IPS-15b (cell line): ENCODE results near the gene ACOXL.

Source experiments
- H3K27me3 ChIP-seq: one replicate; pipeline ENCODE4 v1.6.1; 2013; ENCODE audit warnings: low read length; ENCODE audit not compliant: control insufficient read depth, insufficient read depth
- H3K36me3 ChIP-seq: one replicate; pipeline ENCODE4 v1.6.1; 2013; ENCODE audit warnings: low read length; ENCODE audit not compliant: control insufficient read depth, insufficient read depth
- H3K4me1 ChIP-seq: one replicate; pipeline ENCODE4 v1.6.1; 2013; ENCODE audit warnings: mild to moderate bottlenecking, low read length; ENCODE audit not compliant: control insufficient read depth, insufficient read depth
- H3K4me3 ChIP-seq: one replicate; pipeline ENCODE4 v1.5.1; 2013; ENCODE audit warnings: low read depth, low read length
- H3K9ac ChIP-seq: one replicate; pipeline ENCODE4 v1.6.1; 2013; ENCODE audit warnings: low read depth, mild to moderate bottlenecking, low read length
- H3K9me3 ChIP-seq: one replicate; pipeline ENCODE4 v1.6.1; 2013; ENCODE audit warnings: mild to moderate bottlenecking, low read length; ENCODE audit not compliant: control insufficient read depth, insufficient read depth

The ACOXL gene

DNA sequence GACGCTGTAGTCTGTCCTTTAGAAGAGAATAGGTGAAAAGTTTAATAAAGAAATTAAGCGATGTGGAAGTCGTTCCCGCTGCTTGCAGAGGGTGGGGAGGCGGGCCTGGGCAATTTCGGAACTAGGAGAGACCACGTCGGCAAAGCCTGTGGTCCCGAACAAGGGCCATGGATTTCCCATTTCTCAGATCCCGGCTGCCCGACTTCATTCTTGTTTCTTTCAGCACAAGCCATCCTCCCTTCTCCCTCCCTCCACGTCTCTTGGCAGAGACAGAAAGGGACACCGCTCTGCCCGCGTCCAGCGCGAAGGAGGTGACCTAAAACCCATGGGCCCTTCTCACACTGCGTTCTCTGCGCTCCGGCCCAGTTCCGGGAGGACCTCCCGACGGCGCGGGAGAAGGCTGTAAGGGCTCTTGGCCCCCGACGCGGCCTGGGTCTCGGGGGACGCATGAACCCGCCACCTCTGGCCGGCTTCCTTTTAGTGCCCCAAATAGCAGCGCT is 386.2 kb downstream of the ACOXL start:
- Histone ChIP-seq H3K27me3 (peaks cover 34% of the 10 kb centered on the region), H3K36me3 (no peaks in the 10 kb centered on the region), H3K4me3 (peak overlapping the region; percentile 54), H3K9ac (peak overlapping the region; percentile 37), H3K9me3 (no peaks in the 10 kb centered on the region), H3K4me1 (no peaks in the 10 kb centered on the region)

DNA sequence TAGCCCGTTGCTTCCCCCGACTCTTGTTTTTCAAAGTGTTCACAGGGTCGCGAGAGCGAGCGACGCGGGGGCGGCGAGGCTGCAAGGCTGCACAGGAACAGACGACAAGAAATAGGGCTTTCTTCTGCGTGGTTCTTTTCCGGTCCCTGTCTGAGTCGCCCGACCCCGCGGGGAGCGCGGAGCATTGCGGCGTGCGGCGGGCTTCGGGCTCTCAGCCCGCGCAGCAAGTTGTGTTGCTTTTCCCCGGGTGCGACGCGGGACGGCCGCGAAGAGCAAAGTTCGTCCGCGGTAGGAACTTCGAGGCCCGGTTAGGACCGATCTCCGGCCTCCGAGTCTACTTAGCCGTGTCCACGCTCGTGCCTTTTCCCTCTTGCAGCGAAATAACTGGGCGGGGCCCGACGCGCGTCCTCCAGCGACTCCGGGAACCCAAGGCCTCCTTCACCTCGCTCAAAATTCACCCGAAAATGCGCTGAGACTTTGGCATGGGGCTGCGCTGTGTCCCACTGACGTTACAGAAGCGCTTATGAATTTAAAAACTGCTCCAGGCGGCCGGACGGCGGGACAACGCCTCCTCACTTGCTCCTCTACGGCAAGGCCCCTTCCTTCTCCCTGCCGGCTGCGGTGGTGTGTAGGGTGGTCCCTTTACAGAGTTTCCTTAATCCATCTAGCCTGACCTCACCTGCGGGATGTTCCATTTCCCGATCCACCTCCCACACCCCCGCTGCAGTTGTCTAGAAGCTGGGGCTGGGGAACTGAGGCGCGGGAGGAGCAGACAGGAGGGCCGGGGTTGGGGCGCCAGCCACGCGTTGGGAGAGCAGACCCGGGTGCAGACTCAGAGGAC is 386.8 kb downstream of the ACOXL start:
- Histone ChIP-seq H3K36me3 (peaks cover 5% of the 10 kb centered on the region), H3K9me3 (no peaks in the 10 kb centered on the region), H3K4me3 (peak overlapping the region; percentile 54), H3K4me1 (no peaks in the 10 kb centered on the region), H3K27me3 (peaks cover 34% of the 10 kb centered on the region), H3K9ac (peak overlapping the region; percentile 37)

DNA sequence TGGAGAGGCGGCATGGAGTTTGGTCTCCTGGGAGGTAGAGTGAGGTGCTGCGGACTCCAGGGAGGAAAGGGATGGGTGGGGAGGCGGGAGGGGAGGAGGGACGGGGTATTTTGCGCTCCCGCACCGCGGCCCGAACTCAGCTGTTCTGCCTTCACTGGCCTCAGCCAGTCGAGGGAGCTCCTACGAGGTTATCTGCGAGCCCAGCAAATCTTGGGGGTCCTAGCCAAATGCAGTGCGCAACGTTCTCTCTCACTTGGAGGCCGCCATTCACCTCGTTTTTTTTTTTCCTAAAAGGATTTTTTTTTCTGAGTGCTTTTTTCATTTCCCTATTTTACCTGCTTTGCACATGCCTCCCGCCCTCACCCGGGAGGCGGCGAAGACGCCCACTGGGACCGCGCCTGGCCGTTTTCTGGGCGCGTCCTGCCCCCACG is 387.5 kb downstream of the ACOXL start:
- Histone ChIP-seq H3K4me3 (peak overlapping the region; percentile 54), H3K4me1 (no peaks in the 10 kb centered on the region), H3K9me3 (no peaks in the 10 kb centered on the region), H3K27me3 (peaks cover 34% of the 10 kb centered on the region), H3K9ac (no peak overlapping the region), H3K36me3 (peaks cover 10% of the 10 kb centered on the region)

DNA sequence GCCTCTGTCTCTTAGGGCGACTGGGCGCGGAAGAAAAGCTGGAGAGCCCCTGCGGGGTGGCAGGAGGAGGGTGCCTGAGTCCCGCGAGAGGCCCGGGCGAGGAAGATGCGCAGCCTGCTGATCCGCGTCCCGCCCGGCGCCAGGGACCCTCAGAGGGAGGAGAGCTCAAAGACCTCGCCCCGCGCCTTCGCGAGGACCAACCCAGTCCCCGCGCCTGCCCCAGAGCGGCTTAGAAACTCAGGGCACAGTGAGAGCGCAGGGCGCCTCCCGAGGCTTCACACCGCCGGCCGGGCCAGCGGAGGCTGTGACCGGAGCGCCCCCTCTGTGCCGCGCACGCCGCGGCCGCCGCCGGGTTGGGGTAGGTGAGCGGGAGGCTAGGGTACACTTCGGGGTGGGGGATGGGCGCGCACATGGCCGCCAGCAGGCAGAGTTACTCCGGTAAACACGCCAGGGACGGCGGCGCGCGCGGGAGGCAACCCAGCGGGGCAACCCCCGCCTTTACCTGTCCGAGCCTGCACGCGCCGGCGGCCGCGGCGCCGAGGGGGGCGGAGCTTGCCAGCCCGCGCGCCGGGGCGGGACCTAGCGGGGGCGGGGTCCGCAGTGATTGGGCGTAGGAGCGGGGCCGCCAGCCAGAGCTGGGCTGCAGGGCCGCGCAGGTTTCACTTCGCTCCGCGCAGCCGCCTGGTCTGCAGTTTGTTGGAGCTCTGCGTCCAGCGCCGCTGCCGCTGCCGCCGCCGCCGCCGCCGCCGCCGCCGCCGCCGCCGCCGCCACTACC is 388.1 kb downstream of the ACOXL start, which contains the start of gene BCL2L11:
Gene BCL2L11 (plus strand): TSS at position 662 of the 775 bp plus-strand sequence. CDS start 2,832 bp downstream, outside the sequence.
- peaks cover 16% of the 10 kb centered on the region for H3K36me3 ChIP-seq
- H3K4me3 ChIP-seq = peak within 1 kb of the TSS; percentile 93
- H3K9ac ChIP-seq = peak within 1 kb of the TSS; percentile 88
- H3K9me3 ChIP-seq = no peaks in the 10 kb centered on the region
- H3K4me1 ChIP-seq = no peaks in the 10 kb centered on the region
- peaks cover 34% of the 10 kb centered on the region for H3K27me3 ChIP-seq

DNA sequence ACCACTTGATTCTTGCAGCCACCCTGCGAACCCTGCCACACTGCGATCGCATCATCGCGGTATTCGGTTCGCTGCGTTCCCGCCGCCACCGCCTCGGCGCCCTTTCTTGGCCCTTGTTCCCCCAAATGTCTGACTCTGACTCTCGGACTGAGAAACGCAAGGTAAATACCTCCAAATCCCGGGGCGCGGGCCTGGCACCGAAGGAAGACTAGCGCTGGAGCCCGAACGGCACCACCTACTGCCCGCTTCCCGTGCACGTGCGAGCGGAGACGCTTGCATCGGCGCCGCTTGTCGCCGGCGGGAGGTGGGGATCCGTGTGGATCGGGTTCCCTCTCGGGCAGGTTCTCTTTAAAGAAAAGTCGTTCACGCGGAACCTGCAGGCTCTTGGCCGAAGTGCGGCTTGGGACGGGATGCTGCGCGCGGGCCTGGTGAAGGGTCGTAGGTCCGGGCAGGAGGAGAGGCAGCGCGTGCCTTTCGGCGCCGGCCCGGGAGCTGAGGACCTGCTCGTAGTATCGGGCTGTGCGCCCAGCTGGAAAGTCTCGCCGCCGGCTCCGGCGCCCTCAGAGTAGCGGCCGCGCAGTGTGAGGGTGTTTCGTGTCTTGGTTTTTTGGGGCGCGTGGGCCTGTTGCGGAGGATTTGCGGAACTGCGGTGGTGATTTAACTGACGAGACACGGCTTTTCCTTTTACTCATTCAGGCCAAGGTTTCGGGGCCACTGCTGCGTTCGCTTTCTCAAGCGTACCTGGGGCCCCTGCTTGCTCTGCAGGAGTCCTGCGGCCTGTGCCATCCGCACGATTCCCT is 388.9 kb downstream of the ACOXL start:
- Histone ChIP-seq H3K27me3 (peaks cover 33% of the 10 kb centered on the region), H3K36me3 (peaks cover 19% of the 10 kb centered on the region), H3K4me3 (peak overlapping the region; percentile 93), H3K4me1 (no peaks in the 10 kb centered on the region), H3K9ac (peak overlapping the region; percentile 88), H3K9me3 (no peaks in the 10 kb centered on the region)

DNA sequence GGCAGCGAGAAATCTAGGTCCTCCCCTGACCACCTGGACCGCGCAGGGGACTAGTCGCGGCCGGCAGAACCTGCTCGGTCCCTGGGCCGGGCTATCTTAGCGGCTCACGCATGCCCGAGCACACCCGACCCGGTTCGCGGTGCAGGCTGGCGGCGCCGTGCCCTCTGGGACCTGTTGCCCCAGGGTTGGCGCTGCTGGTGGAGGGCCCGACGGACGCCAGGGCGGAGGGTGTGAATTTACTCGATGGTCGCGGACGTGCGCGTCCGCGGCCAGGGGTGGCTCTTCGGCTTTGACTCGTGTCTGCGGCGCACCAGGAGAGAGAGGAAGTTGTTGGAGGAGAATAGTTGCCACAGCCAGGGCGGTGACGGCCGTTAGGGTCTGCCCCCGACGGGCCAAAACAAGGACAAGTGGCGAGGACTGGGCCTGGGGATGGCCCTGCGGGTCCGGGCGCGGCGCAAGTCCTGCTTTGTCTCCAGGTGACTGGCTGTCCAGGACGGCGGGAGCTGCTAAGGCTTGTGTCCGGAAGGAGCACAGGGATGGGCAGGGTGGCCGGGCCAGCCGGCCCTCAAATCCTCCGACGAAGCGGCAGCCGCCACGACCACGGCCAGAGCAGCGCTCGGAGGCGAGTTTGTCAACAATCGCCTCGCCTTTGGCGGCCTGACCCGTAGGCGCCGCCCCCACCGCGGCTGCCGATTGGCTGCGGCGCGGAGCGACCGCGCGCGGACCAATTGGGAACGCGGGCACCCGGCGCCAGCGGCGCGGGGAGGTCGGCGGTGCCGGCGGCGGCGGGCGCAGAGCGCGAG is 389.7 kb downstream of the ACOXL start:
- peak overlapping the region; percentile 93 for H3K4me3 ChIP-seq
- H3K36me3 ChIP-seq = peaks cover 19% of the 10 kb centered on the region
- H3K27me3 ChIP-seq = peaks cover 32% of the 10 kb centered on the region
- no peaks in the 10 kb centered on the region for H3K9me3 ChIP-seq
- no peaks in the 10 kb centered on the region for H3K4me1 ChIP-seq
- peak overlapping the region; percentile 24 for H3K9ac ChIP-seq

DNA sequence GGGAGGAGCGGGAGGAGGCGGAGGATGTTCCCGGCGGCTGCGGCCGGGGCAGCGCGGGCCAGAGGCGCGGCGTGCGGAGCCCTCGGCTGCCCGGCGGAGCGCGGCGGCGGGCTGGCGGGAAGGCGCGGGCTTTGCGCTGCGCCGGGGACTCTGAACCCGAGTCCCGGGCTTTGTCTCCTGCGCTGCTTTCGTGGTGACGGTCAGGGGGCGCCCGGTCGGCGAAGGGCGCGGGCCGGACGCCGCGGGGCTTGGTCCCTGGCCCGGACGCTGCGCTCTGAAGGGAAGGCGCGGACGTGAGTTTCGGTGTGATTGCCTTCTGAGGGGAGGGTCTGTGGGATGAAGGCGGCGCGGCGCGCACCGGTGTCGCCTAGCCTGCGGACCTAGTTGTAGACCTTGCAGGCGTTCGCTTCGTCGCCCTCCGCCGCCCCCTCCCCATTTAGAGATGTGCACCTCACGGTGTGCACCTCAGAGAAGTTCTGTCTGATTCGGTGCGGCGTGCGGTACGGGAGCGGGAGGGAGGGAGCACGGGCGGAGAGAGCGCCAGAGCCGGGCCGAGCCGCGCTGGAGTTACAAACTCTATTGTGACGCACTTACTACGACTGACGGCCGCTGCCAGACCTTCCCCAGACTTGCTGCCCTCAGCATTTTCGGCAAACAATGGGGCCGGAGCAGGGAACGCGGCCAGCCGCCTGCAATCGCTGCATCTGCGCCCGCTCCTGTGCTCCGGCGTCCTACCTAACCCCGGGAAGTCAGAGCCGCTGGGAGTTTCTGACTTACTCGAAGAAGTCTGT is 390.5 kb downstream of the ACOXL start:
- Histone ChIP-seq H3K27me3 (peaks cover 30% of the 10 kb centered on the region), H3K9me3 (no peaks in the 10 kb centered on the region), H3K4me3 (peak overlapping the region; percentile 93), H3K9ac (peak overlapping the region; percentile 73), H3K36me3 (peaks cover 19% of the 10 kb centered on the region), H3K4me1 (no peaks in the 10 kb centered on the region)

DNA sequence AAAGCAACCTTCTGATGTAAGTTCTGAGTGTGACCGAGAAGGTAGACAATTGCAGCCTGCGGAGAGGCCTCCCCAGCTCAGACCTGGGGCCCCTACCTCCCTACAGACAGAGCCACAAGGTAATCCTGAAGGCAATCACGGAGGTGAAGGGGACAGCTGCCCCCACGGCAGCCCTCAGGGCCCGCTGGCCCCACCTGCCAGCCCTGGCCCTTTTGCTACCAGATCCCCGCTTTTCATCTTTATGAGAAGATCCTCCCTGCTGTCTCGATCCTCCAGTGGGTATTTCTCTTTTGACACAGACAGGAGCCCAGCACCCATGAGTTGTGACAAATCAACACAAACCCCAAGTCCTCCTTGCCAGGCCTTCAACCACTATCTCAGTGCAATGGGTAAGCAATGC is 391.4 kb downstream of the ACOXL start:
- no peak overlapping the region for H3K9ac ChIP-seq
- peaks cover 21% of the 10 kb centered on the region for H3K27me3 ChIP-seq
- H3K36me3 ChIP-seq = peaks cover 27% of the 10 kb centered on the region
- H3K4me1 ChIP-seq = no peaks in the 10 kb centered on the region
- H3K4me3 ChIP-seq = no peak overlapping the region
- no peaks in the 10 kb centered on the region for H3K9me3 ChIP-seq

DNA sequence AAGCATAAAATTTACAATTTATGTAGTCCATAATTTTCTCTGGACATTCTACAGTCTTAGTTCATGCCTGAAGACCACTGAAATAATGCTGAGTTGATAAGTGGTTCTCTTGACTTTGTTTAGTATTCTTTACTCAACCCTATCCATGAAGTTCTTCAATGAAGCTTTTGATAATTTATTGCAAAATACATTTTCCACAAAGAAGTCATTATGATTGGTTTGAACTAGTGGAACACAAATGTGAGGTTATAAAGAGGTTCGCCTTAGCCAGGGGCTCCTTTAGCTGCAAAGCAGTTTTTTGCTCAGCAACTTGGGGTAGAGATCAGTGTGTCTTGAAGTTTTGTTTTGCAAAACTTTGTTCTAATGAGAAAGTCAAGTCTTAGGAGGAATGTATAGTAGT is 394.2 kb downstream of the ACOXL start:
- Histone ChIP-seq H3K4me1 (no peaks in the 10 kb centered on the region), H3K36me3 (peaks cover 31% of the 10 kb centered on the region), H3K27me3 (peaks cover 4% of the 10 kb centered on the region), H3K9ac (no peak overlapping the region), H3K4me3 (no peak overlapping the region), H3K9me3 (no peaks in the 10 kb centered on the region)

DNA sequence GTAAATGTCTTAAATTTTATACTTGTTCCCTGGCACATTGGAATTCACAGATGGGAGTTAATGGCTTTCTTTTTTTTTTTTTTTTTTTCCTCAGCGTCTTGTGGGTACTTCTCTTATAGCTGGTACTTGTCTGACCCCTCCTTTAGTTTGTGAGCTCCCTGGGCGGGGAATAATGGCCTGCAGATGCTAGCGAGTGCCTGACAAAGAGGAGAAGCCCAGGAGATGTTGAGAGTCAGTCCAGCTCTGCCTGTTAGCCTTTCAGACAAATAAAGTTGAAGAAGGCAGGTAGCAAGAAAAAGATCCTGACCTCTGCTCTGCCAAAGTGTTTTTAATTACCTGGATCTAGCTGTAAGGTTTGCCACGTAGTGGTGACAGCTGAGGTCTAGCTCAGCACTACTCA is 395.0 kb downstream of the ACOXL start:
- peaks cover 31% of the 10 kb centered on the region for H3K36me3 ChIP-seq
- no peaks in the 10 kb centered on the region for H3K4me1 ChIP-seq
- H3K27me3 ChIP-seq = no peaks in the 10 kb centered on the region
- H3K9ac ChIP-seq = no peak overlapping the region
- no peak overlapping the region for H3K4me3 ChIP-seq
- no peaks in the 10 kb centered on the region for H3K9me3 ChIP-seq
